SK-N-SH (cell line): Measurements from ENCODE around the gene DRG1. TPM values are rescaled to one million over a fixed set of nuclear protein-coding genes. Genes with fewer than 3 reads are reported as not detected.

ENCODE experiments used
- CTCF ChIA-PET: fragments of 300-600, 350-600 bp; formaldehyde crosslinking; extraction: SDS; loops from one replicate; lab custom pipeline; 2021; lab: Yijun Ruan, JAX
- POLR2A ChIA-PET: fragments of 350-600 bp; sonication (Branson Sonifier 250); formaldehyde crosslinking; extraction: SDS; loops from one replicate; lab custom pipeline; 2020; ENCODE audit warnings: antibody characterized with exemption, inconsistent platforms; lab: Yijun Ruan, JAX
- DNase-seq: peaks from one replicate; pipeline ENCODE4 v3.0.0; 2012
- H2AFZ ChIP-seq: fragments of 200-600 bp; sonication (generic); 2 replicates; pipeline ENCODE4 v1.8.1; 2016; ENCODE audit warnings: antibody characterized with exemption, mild to moderate bottlenecking, low read depth
- H3F3A ChIP-seq: fragments of 200-600 bp; sonication (generic); replicated peaks from 2 replicates; pipeline ENCODE3; 2016; ENCODE audit warnings: antibody characterized with exemption, mild to moderate bottlenecking; ENCODE audit not compliant: insufficient read depth
- H3K27ac ChIP-seq, 2 experiments: fragments of 200-500 bp in 1 of 2; fragments of 200-600 bp in 1 of 2; sonication (Bioruptor generic) in 1 of 2; sonication (generic), shearing (Covaris generic) in 1 of 2; 2 replicates each; pipeline versions ENCODE4 v1.5.1 to v1.6.1; 2014 to 2016; ENCODE audit warnings: low read depth in 2 of 2, inconsistent platforms in 1 of 2, low read length in 1 of 2, mild to moderate bottlenecking in 1 of 2, mixed read lengths in 1 of 2
- H3K27me3 ChIP-seq: fragments of 200-600 bp; sonication (generic), shearing (Covaris generic); 2 replicates; pipeline ENCODE4 v1.6.1; 2016; ENCODE audit warnings: mixed run types; ENCODE audit not compliant: insufficient read depth
- H3K36me3 ChIP-seq, 2 experiments: fragments of 200-500 bp in 1 of 2; fragments of 200-600 bp in 1 of 2; sonication (Bioruptor generic) in 1 of 2; sonication (generic) in 1 of 2; replicated peaks in 1 of 2; 2 replicates each; pipeline versions ENCODE3 to v1.5.1; 2014 to 2016; ENCODE audit warnings: low read length in 1 of 2, mild to moderate bottlenecking in 1 of 2; ENCODE audit not compliant: insufficient read depth in 2 of 2, control insufficient read depth in 1 of 2
- H3K4me1 ChIP-seq, 2 experiments: fragments of 200-500 bp in 1 of 2; fragments of 200-600 bp in 1 of 2; sonication (Bioruptor generic) in 1 of 2; sonication (generic), shearing (Covaris generic) in 1 of 2; 2 replicates each; pipeline versions ENCODE4 v1.5.1 to v1.6.1; 2014 to 2016; ENCODE audit warnings: low read depth in 1 of 2, low read length in 1 of 2, mixed run types in 1 of 2; ENCODE audit not compliant: insufficient read depth in 2 of 2, control insufficient read depth in 1 of 2
- H3K4me2 ChIP-seq: fragments of 200-600 bp; sonication (generic), shearing (Covaris generic); 2 replicates; pipeline ENCODE4 v1.6.1; 2017; ENCODE audit warnings: mixed run types
- H3K4me3 ChIP-seq, 2 experiments: fragments of 200-500 bp in 1 of 2; fragments of 200-600 bp in 1 of 2; sonication (Bioruptor generic) in 1 of 2; sonication (generic), shearing (Covaris generic) in 1 of 2; 2 replicates each; pipeline versions ENCODE4 v1.5.1 to v1.8.1; 2014 to 2016; ENCODE audit warnings: low read depth in 2 of 2, inconsistent platforms in 1 of 2, low read length in 1 of 2, mild to moderate bottlenecking in 1 of 2, mixed read lengths in 1 of 2, moderate library complexity in 1 of 2
- H3K79me2 ChIP-seq: fragments of 200-600 bp; sonication (generic); 2 replicates; pipeline ENCODE4 v1.8.1; 2017; ENCODE audit warnings: mild to moderate bottlenecking; ENCODE audit not compliant: insufficient read depth
- H3K9ac ChIP-seq: fragments of 200-600 bp; sonication (generic); 2 replicates; pipeline ENCODE4 v1.6.1; 2017; ENCODE audit warnings: mixed run types
- H3K9me2 ChIP-seq: fragments of 200-600 bp; sonication (generic); 2 replicates; pipeline ENCODE4 v1.6.1; 2017; ENCODE audit warnings: mixed run types
- H3K9me3 ChIP-seq: fragments of 200-600 bp; sonication (generic); 2 replicates; pipeline ENCODE4 v1.6.1; 2017; ENCODE audit warnings: mixed run types, mild to moderate bottlenecking, moderate library complexity
- H4K20me1 ChIP-seq: fragments of 200-600 bp; sonication (generic); 2 replicates; pipeline ENCODE4 v1.6.1; 2017; ENCODE audit warnings: mild to moderate bottlenecking, mixed run types; ENCODE audit not compliant: insufficient read depth
- ELF1 ChIP-seq: IDR thresholded peaks from 2 replicates; pipeline ENCODE4 v1.4.0; 2012
- EP300 ChIP-seq, 2 experiments: IDR thresholded peaks; 2 replicates each; pipeline versions ENCODE4 v1.4.0 to v1.6.1; 2012; ENCODE audit warnings: borderline replicate concordance in 1 of 2, low read depth in 1 of 2, low read length in 1 of 2
- EZH2phosphoT487 ChIP-seq: fragments of 200-600 bp; sonication (generic); IDR thresholded peaks from 2 replicates; pipeline ENCODE4 v1.6.1; 2017; ENCODE audit warnings: low read depth, mixed run types, mild to moderate bottlenecking, antibody characterized with exemption, moderate library complexity, borderline replicate concordance
- FOSL2 ChIP-seq: IDR thresholded peaks from 2 replicates; pipeline ENCODE4 v1.4.0; 2012; ENCODE audit warnings: low read depth, mild to moderate bottlenecking, moderate library complexity, borderline replicate concordance
- FOXM1 ChIP-seq: IDR thresholded peaks from 2 replicates; pipeline ENCODE4 v1.4.0; 2012; ENCODE audit warnings: low read depth, mild to moderate bottlenecking
- MAX ChIP-seq: IDR thresholded peaks from 2 replicates; pipeline ENCODE4 v1.4.0; 2012; ENCODE audit warnings: low read depth
- MEF2A ChIP-seq: IDR thresholded peaks from 2 replicates; pipeline ENCODE4 v1.4.0; 2012; ENCODE audit warnings: low read depth, borderline replicate concordance
- MXI1 ChIP-seq: IDR thresholded peaks from 2 replicates; pipeline ENCODE4 v1.6.1; 2012; ENCODE audit warnings: mild to moderate bottlenecking, low read depth, low read length, improper control_type of control experiment
- NFIC ChIP-seq: IDR thresholded peaks from 2 replicates; pipeline ENCODE4 v1.4.0; 2012; ENCODE audit warnings: borderline replicate concordance
- NRF1 ChIP-seq: IDR thresholded peaks from 2 replicates; pipeline ENCODE4 v1.6.1; 2012; ENCODE audit warnings: low read depth, mild to moderate bottlenecking, low read length
- POLR2AphosphoS5 ChIP-seq: IDR thresholded peaks from 2 replicates; pipeline ENCODE4 v1.6.1; 2012; ENCODE audit warnings: low read depth, low read length
- RCOR1 ChIP-seq: fragments of 150-350 bp; IDR thresholded peaks from 2 replicates; pipeline ENCODE4 v1.6.1; 2017; ENCODE audit warnings: antibody characterized with exemption, low read length
- RFX5 ChIP-seq: IDR thresholded peaks from 2 replicates; pipeline ENCODE4 v1.6.1; 2012; ENCODE audit warnings: mild to moderate bottlenecking, improper control_type of control experiment, low read length
- RXRA ChIP-seq: IDR thresholded peaks from 2 replicates; pipeline ENCODE4 v1.4.0; 2012; ENCODE audit warnings: low read depth, mild to moderate bottlenecking, borderline replicate concordance
- SIN3A ChIP-seq: IDR thresholded peaks from 2 replicates; pipeline ENCODE4 v1.6.1; 2012; ENCODE audit warnings: low read depth, mild to moderate bottlenecking, low read length, moderate library complexity, borderline replicate concordance
- SMC3 ChIP-seq: IDR thresholded peaks from 2 replicates; pipeline ENCODE4 v1.6.1; 2012; ENCODE audit warnings: low read depth, low read length, improper control_type of control experiment
- TAF1 ChIP-seq: IDR thresholded peaks from 2 replicates; pipeline ENCODE4 v1.6.1; 2012; ENCODE audit warnings: low read depth, mild to moderate bottlenecking, low read length, moderate library complexity, borderline replicate concordance
- ZBTB33 ChIP-seq: IDR thresholded peaks from 2 replicates; pipeline ENCODE4 v1.4.0; 2012; ENCODE audit warnings: low read depth, borderline replicate concordance
- WGBS: methylation state at CpG from one replicate; pipeline ENCODE4 v1.1.6; 2017; ENCODE audit warnings: low lambda C conversion rate; 5-methylcytosine and 5-hydroxymethylcytosine counted together
- polyA plus RNA-seq, 3 experiments: library from polyadenylated mRNA; depleted of rRNA; stranded (reverse); fragments of >200 nt; gene quantifications; 2 replicates each; pipeline ENCODE4 v1.2.3, GENCODE V29; 2012
- TF ChIP-seq, protein P1 (sequence below): fragments of 200-600 bp; sonication (generic); IDR thresholded peaks from 2 replicates; pipeline ENCODE4 v1.6.1; 2017; ENCODE audit warnings: antibody characterized with exemption, mild to moderate bottlenecking, moderate library complexity
- TF ChIP-seq, protein P2 (sequence below): fragments of 150-350 bp; IDR thresholded peaks from 2 replicates; pipeline ENCODE4 v1.6.1; 2017; ENCODE audit warnings: antibody characterized with exemption, low read length, low read depth, borderline replicate concordance
- TF ChIP-seq, protein P3 (sequence below): IDR thresholded peaks from 2 replicates; pipeline ENCODE4 v1.4.0; 2012; ENCODE audit warnings: low read depth, borderline replicate concordance

DRG1 gene
- polyA plus RNA-seq, 1 of the 3 experiments (the other 2 are of a cell fraction) = 56.3 TPM

DNA sequence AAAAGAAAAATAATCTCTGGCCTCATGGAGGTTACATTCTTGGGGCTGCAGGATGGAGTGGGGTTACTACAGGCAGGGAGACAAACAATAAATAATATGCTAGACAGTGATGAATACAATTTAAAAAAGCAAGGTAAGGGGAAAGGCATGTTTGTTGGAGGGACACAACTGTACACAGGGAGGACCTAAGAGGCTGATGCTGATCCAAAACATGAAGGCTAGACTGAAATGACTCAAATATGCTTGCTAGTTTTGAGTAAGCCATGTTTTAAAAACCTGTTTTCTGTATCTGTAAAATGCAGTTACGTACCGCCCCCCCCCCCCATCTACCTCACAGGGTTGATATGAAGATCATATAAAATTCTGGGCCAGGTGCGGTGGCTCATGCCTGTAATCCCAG, 46.2 kb downstream of the DRG1 start (continued):
- TF ChIP-seq, protein P1, sequence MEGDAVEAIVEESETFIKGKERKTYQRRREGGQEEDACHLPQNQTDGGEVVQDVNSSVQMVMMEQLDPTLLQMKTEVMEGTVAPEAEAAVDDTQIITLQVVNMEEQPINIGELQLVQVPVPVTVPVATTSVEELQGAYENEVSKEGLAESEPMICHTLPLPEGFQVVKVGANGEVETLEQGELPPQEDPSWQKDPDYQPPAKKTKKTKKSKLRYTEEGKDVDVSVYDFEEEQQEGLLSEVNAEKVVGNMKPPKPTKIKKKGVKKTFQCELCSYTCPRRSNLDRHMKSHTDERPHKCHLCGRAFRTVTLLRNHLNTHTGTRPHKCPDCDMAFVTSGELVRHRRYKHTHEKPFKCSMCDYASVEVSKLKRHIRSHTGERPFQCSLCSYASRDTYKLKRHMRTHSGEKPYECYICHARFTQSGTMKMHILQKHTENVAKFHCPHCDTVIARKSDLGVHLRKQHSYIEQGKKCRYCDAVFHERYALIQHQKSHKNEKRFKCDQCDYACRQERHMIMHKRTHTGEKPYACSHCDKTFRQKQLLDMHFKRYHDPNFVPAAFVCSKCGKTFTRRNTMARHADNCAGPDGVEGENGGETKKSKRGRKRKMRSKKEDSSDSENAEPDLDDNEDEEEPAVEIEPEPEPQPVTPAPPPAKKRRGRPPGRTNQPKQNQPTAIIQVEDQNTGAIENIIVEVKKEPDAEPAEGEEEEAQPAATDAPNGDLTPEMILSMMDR = no peak
- TF ChIP-seq EZH2phosphoT487 (no peak), RFX5 (no peak)

DNA sequence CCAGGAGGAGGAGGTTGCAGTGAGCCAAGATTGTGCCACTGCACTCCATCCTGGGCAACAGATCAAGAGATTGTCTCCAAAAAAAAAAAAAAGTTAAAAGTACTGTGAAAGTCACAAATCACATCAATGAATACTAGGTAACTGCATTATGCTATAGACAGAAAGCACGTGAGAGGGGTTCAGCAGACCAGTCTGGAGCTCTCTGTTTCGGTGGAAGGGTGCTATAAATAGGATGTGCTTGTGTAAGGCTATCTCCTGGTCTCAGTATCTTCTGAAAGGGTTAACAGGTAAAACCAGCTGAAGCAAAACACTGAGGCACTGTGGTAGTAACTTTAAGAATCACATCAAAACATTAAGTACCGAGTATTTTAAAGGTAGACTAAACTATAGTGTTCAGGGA, 46.8 kb downstream of the DRG1 start:
- DNase-seq = no peak
- H3K36me3 ChIP-seq = peaks cover 31 to 59% of the 10 kb centered on the region in 2 experiments
- no peak overlapping the region for H3K9ac ChIP-seq
- no peak overlapping the region for H3K4me3 ChIP-seq
- no peak overlapping the region for H3K27ac ChIP-seq
- no peaks in the 10 kb centered on the region for H3K9me3 ChIP-seq
- H3F3A ChIP-seq = peaks cover 8% of the 10 kb centered on the region
- no peaks in the 10 kb centered on the region for H4K20me1 ChIP-seq
- WGBS = 96% methylated on average over 3 of the region's 3 CpGs
- POLR2A ChIA-PET = interaction anchor here (0.6 kb wide), 1 partner anchor 216 kb away, joined by 3 read pairs; the partner anchor contains the start of gene PISD
- H3K79me2 ChIP-seq = peaks cover 3% of the 10 kb centered on the region; the same call in 1 of the 2 replicates
- H3K27me3 ChIP-seq = no peaks in the 10 kb centered on the region
- H3K9me2 ChIP-seq = no peaks in the 10 kb centered on the region
- no peak for TF ChIP-seq RXRA
- no peak for TF ChIP-seq SIN3A
- TF ChIP-seq POLR2AphosphoS5 = no peak
- TF ChIP-seq MXI1 = no peak
- no peak for TF ChIP-seq NFIC
- no peak for TF ChIP-seq NRF1
- TF ChIP-seq FOXM1 = no peak
- TF ChIP-seq RCOR1 = no peak
- no peak for TF ChIP-seq EZH2phosphoT487
- TF ChIP-seq ELF1 = no peak
- TF ChIP-seq, protein P2, sequence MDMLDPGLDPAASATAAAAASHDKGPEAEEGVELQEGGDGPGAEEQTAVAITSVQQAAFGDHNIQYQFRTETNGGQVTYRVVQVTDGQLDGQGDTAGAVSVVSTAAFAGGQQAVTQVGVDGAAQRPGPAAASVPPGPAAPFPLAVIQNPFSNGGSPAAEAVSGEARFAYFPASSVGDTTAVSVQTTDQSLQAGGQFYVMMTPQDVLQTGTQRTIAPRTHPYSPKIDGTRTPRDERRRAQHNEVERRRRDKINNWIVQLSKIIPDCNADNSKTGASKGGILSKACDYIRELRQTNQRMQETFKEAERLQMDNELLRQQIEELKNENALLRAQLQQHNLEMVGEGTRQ = no peak
- H2AFZ ChIP-seq = no peak overlapping the region
- no peaks in the 10 kb centered on the region for H3K4me1 ChIP-seq
- CTCF ChIA-PET = no interaction called here
- H3K4me2 ChIP-seq = no peak overlapping the region

DNA sequence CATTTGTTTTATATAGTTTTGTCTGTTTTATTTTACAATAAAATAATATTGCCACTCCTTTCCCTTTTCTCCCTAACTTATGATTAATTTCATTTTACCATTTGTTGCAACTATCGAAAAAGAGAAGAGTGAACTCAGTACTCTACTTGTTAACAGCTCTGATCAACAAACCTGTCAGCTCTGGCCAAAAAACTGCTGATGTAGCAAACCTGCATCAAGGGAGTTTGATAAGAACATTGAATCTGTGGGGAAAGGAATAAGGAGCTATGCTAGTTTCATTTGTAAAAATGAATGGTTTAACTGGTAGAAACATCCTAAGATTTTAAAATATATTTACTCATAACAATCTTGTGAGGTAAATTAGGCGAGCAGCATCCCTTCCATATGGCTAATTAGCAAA, 47.4 kb downstream of the DRG1 start:
- WGBS = 93% methylated on average over 2 of the region's 2 CpGs
- H3K9ac ChIP-seq = no peak overlapping the region
- peaks cover 8% of the 10 kb centered on the region for H3F3A ChIP-seq
- H2AFZ ChIP-seq = no peak overlapping the region
- no peak overlapping the region for H3K27ac ChIP-seq
- ChIA-PET CTCF (interaction anchor here (1.0 kb wide), 1 partner anchor 21 kb away, joined by 3 read pairs; no protein-coding TSS in a partner anchor), POLR2A (interaction anchor here (0.6 kb wide), 1 partner anchor 215 kb away, joined by 3 read pairs; the partner anchor contains the start of gene PISD)
- H3K9me2 ChIP-seq = no peaks in the 10 kb centered on the region
- H4K20me1 ChIP-seq = no peaks in the 10 kb centered on the region
- H3K9me3 ChIP-seq = no peaks in the 10 kb centered on the region
- no peaks in the 10 kb centered on the region for H3K4me1 ChIP-seq
- H3K27me3 ChIP-seq = no peaks in the 10 kb centered on the region
- no peak overlapping the region for H3K4me2 ChIP-seq
- no peak overlapping the region for H3K4me3 ChIP-seq
- DNase-seq = no peak
- peaks cover 3% of the 10 kb centered on the region; the same call in 1 of the 2 replicates for H3K79me2 ChIP-seq
- H3K36me3 ChIP-seq = peaks cover 31 to 56% of the 10 kb centered on the region in 2 experiments
- no peak for TF ChIP-seq TAF1
- no peak for TF ChIP-seq EP300 (IDR thresholded peaks at IDR 0.05; ENCODE audit: borderline replicate concordance in 1 of 2, low read depth in 1 of 2, low read length in 1 of 2)
- no peak for TF ChIP-seq POLR2AphosphoS5
- TF ChIP-seq SMC3 = no peak
- no peak for TF ChIP-seq ZBTB33
- TF ChIP-seq FOSL2 = no peak
- no peak for TF ChIP-seq MXI1
- no peak for TF ChIP-seq MEF2A
- TF ChIP-seq, protein P3, sequence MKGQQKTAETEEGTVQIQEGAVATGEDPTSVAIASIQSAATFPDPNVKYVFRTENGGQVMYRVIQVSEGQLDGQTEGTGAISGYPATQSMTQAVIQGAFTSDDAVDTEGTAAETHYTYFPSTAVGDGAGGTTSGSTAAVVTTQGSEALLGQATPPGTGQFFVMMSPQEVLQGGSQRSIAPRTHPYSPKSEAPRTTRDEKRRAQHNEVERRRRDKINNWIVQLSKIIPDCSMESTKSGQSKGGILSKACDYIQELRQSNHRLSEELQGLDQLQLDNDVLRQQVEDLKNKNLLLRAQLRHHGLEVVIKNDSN = no peak
- no peak for TF ChIP-seq MAX
